GM21447 (cell line): ENCODE measurements around the gene TMEM222.
A peak's percentile ranks its signal among the peaks of the same experiment; 100 is the strongest.

Experiments
- ATAC-seq: cut with Tn5 transposase; IDR thresholded peaks from one replicate; pipeline ENCODE4 v1.9.1; 2021; ENCODE audit not compliant: unreplicated experiment

The TMEM222 gene

DNA sequence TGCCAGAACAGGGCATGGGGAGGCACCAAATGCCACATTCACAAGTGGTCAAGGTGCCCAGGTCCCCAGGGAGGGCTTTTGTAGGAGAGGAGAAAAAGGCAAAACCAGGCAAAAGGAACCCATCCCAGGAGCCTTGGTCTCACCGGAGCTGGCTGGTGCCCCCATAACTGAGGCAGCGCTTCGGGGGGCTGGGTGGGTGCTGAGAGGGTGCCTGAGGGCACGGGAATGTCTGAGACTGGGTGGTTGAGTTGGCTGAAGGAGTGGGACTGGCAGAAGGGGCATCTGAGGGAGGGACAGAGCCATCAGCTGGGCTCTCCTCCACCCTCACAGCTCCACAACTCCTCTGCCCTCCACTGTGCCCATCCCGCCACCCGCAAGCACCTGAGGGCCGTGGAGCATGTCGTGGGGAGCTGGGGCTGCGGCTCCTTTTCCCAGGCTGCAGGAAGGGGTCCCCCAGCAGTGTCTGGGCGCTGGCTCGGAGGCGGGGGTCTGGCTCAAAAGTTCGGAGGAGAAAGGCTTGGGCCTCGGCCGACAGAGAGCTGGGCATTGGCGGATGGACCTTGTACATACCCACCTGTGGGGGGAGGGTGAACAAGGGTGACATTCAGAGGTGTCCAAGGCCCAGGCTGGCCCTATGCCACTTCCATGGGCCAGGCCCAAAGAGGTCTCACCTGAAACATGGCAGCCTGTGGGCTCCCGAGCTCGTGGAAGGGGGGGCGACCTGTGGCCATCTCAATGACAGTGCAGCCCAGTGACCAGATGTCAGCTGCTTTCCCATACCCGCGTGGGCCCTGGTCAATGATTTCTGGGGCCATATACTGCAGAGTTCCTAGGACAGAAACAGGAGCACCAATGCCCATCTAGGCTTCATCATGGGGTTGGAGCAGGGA is 36.3 kb downstream of the TMEM222 start:
- ATAC-seq, result no peak

DNA sequence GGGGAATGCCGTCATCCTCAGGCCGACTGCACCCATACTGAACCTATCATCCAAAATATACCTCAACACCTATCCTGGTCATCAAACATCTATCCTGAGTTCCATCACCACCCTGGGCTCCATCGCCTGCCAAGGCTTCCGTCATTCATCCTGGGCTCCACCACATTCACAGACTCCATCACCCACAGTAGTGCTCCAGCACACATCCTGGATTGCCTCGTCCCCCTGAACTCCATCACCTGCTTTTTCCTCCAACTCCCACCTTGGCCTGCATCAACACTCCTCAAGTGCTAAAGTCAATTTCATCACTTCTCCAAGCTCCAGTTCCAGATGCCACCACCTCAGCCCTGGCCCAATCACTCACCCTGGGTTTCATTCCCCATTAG is 37.0 kb downstream of the TMEM222 start:
- no peak for ATAC-seq

DNA sequence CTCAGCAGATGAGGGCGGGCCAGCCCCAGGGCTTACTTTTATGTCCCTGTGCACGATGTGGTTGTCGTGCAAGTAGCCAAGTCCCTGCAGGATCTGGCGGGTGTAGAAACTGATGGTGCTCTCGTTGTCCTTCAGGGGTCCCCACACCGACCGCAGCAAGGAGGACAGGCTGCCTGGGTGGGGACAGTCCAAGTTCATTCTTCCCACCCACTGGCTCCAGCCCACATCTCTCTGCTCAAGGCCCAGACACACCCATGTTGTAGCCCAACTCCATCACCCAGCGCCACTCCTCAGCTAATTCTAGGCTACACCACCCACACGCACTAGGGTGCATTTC is 37.8 kb downstream of the TMEM222 start:
- no peak for ATAC-seq

DNA sequence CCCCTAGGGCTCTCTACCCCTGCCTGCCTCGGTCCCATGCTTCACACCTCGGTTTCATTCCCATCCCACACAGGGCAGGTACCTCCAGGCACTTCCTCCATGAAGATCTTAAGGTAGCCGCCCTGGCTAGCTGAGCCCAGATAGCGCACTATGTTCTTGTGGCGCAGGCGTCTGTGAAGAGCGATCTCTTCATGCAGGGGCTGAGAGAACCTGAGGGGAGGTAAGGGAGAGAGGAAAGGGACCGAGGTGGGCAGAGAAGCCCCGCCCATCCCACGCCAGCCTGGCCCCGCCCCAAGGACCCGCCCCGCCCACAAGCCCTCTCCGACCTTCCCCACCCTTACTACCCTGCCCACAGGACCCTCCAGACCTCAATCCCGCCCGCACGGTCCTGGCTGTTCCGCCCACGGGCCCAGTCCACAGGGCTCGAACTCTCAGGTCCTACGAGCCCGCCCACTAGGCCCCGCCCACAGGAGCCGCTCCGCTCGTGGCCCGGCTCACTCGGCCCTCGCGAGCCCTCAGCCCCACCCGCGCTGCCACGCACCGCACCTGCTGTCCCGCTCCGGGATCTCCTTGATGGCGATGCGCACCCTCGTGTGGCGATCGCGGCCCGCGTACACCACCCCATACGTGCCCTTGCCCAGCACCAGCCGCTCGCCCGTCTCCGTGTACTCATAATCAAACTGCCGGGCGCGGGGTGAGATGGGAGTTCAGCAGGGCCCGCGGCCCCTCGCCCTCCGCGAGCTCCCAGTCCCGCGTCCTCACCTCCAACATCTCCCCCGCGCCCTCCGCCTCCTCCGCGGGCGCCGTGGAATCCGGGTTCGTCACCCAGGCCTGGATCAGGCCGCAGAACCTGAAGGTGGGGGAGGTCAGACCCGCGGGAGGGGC is 38.4 kb downstream of the TMEM222 start:
- no peak for ATAC-seq

DNA sequence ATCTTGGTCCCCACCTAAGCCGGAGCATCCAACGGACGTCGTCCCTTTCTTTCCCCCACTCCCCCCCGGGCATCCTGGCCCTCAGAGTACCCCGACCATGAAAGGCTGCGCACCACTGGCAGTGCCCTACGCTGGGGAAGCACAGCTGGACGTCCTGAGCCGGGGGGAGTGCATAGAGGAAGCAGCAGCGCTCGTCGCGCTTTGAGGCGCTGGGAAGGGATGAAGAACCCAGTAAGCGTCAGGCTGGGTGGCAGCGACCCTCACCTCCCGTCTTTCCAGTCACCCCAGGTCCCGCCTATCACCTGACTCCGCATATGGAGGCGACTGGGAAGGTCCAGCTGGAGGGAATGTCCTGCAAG is 39.1 kb downstream of the TMEM222 start:
- ATAC-seq, result no peak

DNA sequence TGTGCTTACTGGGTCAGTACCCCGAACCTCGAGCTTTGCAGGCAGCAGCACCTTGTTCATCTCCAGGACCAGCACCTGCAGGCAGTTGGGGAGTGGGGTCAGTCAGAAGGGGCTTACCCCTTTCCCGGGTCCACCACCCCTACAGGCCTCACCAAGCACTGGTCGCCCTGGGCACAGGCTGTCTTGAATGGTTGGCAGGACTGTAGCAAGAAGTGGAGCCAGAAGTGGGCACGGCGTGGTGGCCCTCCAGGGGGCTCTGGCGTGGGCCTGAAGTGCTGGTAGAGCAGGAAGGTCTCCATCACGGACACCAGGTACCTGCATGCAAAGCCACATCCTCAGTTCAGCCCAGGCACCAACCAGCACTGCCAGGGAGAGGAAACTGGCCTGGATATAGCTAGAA is 39.6 kb downstream of the TMEM222 start:
- ATAC-seq, result no peak

DNA sequence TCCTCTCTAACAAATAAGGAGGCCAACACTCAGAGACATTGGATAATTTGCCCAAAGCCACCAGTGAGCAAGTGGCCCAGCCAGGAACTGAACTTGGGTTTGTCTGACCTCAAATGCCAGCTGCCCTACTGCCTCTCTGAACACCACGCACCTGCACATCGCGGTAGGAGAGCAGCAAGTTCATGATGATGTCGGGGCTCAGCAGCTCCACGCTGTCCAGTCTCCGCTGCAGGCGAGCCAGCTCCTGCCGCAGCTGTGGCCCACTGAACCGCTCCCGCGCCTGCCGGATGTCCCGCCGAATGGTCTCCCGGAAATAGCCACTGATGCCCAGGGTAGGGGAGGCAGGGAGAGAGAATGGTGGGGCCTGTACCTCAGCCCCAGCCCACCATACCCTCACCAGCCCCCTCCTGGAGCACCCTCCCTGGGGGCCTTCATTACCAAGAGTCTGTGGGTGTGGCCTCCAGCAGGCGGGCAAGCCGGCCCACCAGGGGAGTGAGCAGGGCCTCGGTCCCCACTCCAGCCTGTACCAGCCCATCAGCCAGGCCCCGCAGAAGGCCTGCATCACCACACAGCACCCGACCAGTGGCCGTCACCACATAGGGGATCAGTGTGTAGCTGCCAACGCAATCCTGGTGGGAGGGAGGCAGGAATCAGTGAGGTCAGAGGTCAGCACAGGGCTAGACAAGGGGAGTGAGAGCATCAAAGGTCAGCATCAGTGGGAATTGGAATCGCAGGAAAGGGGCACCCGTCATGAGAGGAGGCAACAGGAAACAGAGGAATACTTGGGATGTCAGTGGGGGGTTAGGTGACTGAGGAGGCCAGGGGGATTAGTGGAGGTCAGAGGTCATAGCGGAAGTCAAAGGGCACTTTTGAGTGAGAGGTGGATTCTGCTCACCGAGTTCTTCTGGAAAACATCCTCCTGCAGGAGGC is 42.1 kb downstream of the TMEM222 start:
- no peak for ATAC-seq

DNA sequence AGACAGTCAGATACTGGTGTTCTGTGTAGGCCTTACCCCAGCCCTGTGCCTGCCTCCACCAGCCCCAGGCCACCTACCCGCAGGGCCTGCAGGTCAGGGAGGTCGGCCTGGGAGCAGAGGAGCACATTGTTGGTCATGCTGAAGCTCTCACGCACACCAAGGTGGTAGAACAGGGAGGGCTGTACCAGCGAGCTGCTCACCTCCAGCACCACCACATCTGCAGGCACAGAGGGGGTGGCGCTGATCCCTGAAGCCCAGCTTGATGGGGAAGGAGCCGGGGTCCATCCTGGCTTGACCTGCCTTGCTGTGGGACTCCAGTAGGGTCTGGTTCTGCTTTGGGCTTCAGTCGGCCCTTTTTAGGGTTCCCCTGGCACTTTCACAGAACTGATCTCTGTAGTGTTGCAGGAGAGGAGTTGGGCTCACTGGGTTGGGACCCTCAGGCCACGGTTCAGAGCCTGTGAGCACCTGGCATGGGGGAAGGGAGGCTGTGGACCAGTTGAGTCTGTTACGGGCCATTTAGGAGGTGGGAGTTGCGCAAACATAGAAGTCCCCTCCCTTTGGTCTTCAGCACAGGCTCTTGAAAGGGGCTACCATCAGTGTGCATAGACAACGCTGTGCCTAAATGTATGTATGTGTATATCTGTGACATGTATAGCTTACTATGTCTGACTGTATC is 42.9 kb downstream of the TMEM222 start:
- ATAC-seq, result no peak

DNA sequence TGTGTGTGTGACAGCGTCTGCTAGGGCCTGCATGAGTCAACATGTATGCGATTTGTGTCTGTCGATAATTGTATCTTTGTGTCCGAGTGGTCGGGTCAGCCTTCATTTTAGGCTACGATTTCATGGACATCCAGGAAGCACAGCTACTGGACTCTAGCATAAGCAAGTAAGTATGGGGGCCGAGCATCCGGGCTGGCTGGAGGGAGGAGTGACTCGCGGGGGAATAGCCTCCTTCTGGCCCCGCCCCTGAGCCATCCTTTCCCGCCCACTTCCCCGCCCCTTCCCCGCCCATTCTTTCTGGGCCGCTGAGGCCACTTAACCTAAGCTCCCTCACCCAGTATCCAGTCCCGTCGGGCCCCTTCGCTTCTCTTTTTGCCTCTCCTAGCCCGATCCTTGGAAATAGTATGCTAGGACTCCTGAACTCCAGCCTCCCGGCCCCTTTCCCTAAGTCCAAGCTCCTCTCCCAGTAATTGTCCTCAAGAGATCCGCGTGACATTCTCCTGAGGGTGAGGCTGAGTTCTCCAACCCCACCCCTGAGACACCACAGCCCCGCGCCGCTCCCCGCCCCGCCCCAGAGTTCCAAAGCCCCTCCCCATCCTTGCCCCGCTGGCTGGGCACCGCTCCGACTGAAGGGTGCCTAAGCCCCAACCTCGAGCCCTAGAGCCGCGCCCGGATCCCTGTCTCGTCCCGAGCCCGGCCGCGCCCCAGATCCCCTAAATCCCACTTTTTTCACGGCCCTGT is 43.6 kb downstream of the TMEM222 start:
- peak; percentile 40 for ATAC-seq

DNA sequence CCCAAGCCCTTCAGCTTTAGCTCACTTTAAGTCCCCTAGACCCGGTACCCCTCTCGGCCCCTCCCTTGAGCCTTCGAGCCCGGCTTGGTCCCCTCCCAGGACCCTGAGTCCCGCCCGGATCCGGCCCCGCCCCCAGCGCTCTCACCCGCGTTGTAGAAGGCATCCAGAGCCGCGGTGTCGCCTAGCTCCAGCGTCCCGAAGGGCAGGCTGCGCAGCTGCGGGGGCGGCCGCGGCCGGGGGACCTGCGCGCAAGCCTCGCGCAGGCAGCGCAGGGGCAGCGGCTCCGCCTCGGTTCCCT is 44.1 kb downstream of the TMEM222 start:
- peak; percentile 35 for ATAC-seq

DNA sequence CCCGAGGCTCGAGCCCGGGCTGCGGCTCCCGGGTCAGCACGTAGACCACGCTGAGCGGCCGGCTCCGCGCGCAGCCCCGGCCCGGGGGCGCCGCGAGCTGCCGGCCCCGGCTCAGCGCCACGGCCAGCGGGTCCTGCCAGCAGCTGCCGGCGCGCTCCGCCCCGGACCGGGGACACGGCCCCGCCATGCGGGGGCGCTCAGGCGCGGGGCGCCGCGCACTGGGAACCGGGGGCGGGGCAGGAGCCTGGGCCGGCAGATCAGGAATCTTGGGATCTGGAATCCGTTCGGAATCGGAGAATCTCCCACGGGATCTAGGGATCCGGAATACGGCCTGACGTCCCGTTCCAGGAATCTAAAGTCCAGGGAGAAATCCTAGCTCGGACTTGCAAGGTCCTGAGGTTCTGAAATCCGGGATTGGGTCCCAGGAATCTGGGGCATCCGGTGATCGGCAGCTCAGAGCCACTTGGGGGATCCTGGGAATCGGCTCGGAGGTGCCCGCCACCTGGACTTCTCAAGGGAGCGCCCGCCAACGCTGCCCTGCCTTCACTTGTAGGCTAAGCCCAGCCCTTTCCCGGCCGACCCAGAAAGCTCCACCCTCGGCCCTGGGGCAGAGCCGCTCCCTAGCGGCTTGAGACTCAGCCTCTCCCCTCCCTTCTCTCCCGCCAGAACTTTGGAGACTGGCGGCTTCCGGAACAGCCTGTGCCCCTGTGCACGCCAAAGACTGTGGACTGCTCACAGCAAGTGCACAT is 44.6 kb downstream of the TMEM222 start, which contains the start of gene MAP3K6:
MAP3K6 (minus strand) TSS at position 551 of the 749 bp plus-strand sequence; CDS start at position 187, 364 bp downstream.
- ATAC-seq, result peak; percentile 34

DNA sequence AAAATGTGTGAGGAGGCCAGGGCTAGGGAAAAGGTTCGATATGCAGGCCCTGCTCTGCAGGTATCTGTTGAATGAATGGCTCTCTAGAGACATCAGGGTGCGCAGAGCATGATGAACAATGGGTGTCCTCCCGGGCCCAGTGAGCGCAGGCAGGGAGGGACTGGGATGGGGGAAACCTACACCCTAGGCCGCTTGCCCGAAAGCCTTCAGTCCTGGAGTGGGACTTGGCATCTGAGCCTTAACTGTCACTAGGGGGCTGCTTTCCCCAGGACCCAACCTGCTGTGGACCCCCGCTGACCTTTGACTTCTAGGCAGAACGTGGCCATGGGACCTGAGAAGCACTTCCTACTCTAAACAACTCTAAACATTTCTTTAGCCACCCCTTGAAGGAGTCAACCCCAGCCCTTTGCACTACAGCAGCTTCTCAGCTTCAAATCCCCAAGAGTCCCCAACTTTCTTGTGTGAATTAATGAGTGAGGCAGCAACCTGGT is 45.2 kb downstream of the TMEM222 start:
- ATAC-seq, result no peak

DNA sequence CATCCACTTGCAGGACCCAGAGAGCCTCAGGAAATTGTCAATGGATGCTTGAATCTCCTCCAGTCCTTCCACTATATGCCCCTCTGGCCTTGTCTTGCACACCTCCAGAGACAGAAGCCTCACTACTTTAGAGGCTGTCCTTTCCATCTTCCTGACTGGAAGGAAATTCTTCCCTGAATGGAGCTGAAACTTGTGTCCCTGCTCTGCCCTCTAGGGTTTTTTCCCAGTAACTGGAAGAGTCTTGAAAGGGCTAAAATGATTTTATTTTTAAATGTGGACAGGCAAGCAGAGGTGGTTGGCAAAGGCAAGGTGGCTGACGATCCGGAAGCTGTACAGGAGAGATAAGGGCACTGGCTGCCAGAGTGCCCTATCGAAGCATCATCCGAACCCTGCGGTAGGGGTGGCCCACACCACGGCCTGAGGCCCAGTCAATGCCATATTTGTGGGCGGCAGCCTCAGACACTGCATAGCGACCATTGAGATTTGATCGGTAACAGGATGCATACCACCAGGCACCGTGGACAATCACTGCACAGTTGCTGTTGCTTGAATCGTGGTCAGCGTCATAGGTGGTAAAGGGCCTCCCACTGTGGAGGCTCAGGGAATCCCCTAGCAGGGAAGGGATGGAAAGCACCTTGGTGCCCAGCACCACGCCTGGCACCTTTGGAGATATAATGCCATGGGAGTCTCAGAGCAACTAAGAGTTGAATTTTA is 47.1 kb downstream of the TMEM222 start:
- ATAC-seq, result no peak

DNA sequence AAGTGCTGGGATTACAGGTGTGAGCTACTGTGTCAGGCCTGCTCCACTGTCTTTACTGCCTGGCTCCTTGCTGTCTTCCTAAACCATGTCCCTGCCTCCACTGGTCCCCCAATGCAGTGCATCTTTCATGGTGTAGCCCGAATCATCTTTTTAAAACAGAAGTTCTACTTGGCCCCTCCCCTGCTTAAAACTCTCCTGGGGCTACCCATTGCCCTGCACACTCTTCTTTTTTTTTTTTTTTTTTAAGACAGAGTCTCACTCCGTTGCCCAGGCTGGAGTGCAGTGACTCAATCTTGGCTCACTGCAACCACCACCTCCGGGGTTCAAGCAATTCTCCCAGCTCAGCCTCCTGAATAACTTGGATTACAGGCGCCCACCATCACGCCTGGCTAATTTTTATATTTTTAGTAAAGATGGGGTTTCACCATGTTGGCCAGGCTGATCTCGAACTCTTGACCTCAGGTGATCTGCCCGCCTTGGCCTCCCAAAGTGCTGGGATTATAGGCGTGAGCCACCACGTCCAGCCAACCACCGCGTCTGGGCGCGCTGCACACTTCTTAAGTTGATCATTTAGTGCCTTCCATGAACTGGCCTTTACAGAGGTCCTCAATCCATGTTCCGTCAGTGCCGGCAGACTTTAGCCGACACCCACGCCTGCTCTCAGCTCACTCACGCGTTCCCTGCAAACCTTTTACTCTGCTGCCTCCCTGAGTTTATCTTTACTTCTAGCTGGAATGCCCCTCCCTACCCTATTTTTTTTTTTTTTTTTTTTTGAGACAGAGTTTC is 50.3 kb downstream of the TMEM222 start:
- ATAC-seq, result no peak

DNA sequence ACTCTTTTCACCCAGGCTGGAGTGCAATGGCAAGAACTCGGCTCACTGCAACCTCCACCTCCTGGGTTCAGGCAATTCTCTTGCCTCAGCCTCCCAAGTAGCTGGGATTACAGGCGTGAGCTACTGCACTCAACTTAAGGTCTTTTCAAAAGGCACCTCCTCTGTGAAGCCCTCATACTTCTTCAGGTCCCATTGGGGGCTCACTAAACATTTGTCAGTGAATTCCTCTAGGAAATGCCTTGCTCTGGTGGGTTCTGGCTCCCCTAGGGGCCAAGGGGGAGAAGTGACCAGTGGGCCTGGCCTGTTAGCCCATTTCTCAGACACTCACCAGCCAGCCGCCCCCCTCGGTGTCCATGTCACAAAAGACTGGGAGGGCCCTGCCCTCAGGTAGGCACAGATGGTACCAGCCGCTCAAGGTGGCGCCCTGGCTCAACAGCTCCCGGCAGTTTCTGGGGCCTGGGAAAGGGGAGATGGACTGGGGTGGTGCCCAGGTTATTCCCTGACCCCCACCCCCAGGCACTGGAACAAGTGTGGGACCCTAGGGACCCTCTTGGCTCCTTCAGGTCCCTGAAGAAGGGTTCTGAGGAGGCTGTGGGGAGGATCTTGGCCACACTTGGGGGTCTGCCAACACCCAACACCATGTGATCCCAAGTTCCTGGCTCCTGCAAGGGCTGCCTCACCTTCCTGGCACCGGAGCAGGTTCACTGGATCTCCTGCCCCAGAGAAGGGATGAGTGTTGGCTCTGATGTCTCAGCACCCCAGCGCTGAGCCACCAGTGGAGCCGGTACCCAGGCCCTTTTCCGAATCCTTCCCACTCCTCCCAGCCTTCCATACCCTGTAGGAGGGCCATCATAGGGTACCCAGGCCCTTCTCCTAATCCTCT is 51.1 kb downstream of the TMEM222 start:
- no peak for ATAC-seq

DNA sequence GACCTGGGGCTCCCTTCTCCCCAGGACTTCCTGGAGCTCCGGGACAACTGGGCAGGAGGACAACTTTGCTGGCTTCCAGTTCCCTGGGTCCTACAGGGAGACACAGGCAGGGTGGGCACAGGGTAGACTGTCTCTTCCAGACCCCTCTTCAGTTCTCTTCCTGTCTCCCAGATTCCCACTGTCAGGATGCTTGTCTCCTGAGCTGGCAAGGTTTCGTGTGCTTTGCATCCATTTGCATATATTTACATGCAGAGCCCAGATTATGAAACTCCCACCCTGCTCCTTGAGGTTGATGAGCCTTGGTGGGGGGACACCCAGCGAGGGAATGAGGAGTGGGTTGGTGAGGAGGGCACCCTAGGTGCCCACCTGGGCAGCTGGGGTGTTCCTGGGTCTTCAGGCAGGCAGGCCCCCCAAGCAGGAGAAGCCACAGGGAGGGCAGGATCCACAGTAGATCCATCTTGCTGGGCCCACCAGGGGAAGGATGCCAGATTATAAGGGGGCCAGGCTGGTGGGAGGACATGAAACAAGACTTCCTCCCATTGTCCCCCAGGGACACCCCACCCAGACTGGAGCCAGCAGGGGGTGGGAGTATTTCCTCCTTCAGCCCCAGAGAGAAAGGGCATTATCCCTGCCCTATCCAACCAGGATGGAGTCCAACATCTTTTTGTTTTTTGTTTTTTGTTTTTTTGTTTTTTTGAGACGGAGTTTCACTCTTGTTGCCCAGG is 52.6 kb downstream of the TMEM222 start, which contains the start of gene FCN3:
FCN3 (minus strand) TSS at position 463 of the 725 bp plus-strand sequence; CDS start at position 457, 6 bp downstream.
- ATAC-seq, result no peak
